ENCODE data around the gene OR2A14.
A peak's percentile ranks its signal among the peaks of the same experiment; 100 is the strongest.
"Not testable (repeated sequence)": the region's sequence is repeated elsewhere in the genome, so short reads cannot be mapped to it uniquely, and the experiment has no call there.

The OR2A14 gene, protein sequence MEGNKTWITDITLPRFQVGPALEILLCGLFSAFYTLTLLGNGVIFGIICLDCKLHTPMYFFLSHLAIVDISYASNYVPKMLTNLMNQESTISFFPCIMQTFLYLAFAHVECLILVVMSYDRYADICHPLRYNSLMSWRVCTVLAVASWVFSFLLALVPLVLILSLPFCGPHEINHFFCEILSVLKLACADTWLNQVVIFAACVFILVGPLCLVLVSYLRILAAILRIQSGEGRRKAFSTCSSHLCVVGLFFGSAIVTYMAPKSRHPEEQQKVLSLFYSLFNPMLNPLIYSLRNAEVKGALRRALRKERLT

GRCh38 chr7:144122876-144123275, at the start of gene OR2A14:
Gene OR2A14, plus strand, starts transcription at chr7:144123176. Its CDS starts 5,937 bp downstream, at chr7:144129113.
- no peak for DNase-seq

GRCh38 chr7:144074374-144074773, 48.6 kb upstream of the OR2A14 start:
- DNase-seq = no peak

GRCh38 chr7:144085978-144086377, 37.0 kb upstream of the OR2A14 start, which contains the start of gene OR2A12:
Gene OR2A12, plus strand, starts transcription at chr7:144086278. Its CDS starts 8,830 bp downstream, at chr7:144095108.
- DNase-seq = no peak

DNA sequence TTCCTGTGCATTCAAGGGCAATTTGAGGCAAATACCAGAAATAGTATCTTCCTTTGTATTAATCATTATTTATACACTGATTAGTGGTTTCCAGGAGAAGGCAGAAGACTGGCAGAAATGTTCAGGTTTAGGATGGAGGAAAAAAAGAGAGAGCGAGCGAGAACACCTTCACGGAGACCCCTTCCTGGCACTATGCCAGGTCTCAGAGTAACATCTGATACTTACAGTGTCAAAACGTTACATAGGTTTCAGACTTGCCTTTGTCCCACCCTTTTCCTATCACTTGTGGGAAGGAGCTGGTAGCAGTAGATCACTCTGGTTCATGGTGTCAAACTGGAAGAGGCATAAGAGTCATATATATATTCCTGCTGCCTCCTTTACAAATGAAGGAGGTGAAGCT, 36.2 kb upstream of the OR2A14 start:
- no peak for DNase-seq

- no peak for DNase-seq
Observed at GRCh38 chr7:144087230-144087629, 35.7 kb upstream of the OR2A14 start.

DNA sequence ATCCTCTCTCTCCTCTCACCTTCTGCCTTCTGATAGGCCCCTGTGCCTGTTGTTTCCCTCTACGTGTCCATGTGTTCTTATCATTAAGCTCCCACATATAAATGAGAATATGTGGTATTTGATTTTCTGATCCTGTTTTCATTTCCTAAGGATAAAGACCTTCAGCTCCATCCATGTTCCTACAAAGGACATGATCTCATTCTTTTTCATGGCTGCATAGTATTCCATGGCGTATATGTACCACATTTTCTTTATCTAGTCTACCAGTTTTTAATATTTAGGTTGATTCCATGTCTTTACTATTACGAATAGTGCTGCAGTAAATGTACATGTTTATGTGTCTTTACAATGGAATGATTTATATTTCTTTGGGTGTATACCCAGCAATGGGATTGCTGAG, 32.3 kb upstream of the OR2A14 start:
- no peak for DNase-seq

DNA sequence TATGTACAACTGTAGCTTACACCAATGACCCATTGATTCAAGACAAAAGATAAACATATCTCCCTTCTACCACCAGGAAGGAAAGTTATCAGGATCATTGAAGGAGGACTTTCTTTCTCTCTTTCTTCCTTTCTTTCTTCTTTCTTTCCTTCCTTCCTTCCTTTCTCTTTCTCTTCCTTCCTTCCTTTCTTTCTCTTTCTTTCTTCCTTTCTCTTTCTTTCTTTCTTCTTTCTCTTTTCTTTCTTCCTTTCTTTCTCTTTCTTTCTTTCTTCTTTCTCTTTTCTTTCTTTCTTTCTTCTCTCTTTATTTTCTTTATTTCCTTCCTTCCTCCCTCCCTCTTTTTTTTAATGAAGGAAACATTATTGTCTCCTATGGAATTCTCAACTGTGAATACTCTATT, 24.2 kb upstream of the OR2A14 start:
- no peak for DNase-seq

DNA sequence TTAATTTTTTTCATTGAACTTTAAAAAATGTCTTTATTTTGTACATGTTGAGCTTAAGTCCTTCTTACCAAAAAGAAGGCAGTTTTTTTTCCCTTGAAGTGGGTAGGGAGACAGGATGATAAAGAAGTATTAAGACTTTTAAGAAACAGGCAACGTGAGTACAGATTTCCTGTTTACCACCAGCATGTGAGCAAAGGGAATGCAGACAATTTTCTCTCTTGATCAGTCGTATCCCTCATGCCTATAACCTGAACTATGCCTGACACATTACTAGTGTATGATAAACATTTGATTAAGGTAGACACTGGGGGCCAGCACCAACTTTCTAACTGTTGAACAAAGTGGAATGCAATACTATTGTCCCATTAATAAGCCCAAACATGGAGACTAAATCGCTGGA, 22.4 kb upstream of the OR2A14 start:
- DNase-seq = no peak

GRCh38 chr7:144102041-144102440, 20.9 kb upstream of the OR2A14 start:
- no peak for DNase-seq

GRCh38 chr7:144105211-144105610, 17.8 kb upstream of the OR2A14 start:
- no peak for DNase-seq

GRCh38 chr7:144109283-144109682, 13.7 kb upstream of the OR2A14 start, which contains the start of gene OR2A2:
Gene OR2A2, plus strand, starts transcription at chr7:144109583. Its CDS starts 0 bp downstream, at chr7:144109583.
- DNase-seq = no peak

DNA sequence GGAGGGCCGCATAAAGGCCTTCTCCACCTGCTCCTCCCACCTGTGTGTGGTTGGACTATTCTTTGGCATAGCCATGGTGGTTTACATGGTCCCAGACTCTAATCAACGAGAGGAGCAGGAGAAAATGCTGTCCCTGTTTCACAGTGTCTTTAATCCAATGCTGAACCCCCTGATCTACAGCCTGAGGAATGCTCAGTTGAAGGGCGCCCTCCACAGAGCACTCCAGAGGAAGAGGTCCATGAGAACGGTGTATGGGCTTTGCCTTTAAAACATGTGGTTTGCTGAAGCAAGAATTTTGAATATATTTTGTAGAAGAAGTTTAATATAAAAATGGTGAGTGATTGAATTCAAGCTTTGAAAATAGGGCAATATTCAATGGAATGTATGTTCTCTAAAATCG, 12.7 kb upstream of the OR2A14 start:
- no peak for DNase-seq

DNA sequence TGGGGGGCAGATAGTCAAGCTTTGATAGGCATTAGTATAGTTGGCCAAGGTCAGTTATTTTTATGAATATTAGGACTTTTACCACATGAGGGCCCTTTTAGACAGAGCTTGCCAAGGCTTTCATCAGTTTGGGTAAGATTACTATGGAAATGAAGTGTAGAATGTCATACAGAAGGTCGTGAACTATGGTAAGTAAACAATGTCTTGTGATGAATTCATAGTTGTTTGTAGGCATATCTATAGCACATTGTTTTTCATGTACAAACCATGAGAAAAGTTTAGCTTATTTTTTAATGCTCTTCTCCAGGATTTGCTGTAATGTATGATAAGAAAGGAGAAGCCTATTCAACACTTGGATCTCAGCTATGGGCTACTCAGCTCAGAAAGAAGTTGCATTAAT, 9.3 kb upstream of the OR2A14 start:
- DNase-seq = no peak

- no peak for DNase-seq
Observed at GRCh38 chr7:144118341-144118740, 4.6 kb upstream of the OR2A14 start.

- DNase-seq = peak; percentile 97
Observed at GRCh38 chr7:144127714-144128334, 4.8 kb downstream of the OR2A14 start.

DNA sequence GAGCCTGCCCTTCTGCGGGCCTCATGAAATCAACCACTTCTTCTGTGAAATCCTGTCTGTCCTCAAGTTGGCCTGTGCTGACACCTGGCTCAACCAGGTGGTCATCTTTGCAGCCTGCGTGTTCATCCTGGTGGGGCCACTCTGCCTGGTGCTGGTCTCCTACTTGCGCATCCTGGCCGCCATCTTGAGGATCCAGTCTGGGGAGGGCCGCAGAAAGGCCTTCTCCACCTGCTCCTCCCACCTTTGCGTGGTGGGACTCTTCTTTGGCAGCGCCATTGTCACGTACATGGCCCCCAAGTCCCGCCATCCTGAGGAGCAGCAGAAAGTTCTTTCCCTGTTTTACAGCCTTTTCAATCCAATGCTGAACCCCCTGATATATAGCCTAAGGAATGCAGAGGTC, 6.6 kb downstream of the OR2A14 start:
- DNase-seq = not testable (repeated sequence)

DNA sequence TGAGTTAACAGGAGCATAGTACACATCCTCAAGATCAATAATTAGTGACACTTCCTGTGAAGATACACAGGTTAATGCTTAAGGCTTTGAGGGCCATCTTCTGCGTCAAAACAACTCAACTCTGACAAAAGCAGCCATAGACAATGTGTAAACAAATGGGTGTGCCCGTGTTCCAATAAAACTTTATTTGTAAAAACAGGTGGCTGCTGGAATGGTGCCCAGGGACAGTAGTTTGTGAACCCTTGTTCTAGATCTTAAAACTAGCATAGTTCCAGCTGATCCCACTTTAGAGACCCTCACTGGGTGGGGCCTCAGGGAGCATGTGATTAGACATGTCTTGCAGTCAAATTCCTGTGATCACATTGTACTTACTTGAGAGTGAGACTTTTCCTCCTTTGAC, 7.8 kb downstream of the OR2A14 start:
- DNase-seq = no peak

GRCh38 chr7:144132262-144132661, 9.3 kb downstream of the OR2A14 start:
- no peak for DNase-seq

DNA sequence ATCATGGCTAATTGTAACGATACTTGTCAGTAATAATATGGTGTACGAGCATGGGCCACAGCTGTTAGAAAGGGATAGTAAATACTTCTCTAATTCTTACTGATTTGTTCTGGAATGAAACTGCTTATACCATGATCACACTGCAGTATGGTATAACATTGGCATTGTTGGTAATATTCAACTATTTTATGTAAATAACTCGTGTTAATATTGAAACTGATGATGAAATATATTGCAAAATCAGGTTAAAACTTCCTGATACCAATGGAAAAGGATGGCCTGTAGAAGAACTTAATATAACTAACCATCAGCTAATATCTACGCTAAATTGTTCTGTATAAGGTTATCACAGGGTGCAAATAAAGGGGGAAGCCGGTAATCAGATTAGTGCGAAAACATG, 10.3 kb downstream of the OR2A14 start:
- no peak for DNase-seq

DNA sequence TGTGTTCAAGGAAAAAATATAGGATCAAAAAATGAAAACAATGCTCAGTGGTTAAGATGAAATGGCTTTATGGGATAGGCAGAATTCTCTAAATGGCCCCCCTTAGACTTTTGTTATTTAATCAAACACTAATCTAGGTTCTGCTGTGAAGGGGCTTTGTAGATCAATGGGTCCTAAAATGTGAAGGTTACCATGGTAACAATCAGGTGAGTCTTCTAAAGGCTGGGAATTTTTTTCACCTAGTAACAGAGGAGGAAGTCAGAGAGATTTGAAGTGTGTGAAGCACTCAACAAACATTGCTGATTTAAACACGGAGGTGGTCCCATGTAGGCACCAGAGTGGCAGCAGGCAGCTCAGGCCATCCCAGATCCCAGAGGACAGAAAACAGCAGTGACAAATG, 11.1 kb downstream of the OR2A14 start:
- no peak for DNase-seq

DNA sequence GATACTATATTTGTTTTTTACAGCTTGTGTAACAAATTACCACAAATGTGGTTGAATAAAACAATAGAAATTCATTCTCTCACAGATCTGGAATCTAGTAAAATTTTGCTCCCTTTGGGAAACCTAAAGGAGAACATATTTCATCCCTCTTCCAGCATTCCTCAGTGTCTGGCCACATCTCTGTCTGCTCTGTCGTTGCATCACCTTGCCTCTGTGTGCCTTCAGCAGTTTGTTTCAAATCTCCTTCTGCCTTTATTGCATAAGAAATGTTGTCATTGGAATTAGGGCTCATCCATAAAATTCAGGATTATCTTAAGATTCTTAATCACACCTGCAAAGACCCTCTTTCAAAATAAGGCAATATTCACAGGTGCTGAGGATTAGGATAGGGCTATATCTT, 14.5 kb downstream of the OR2A14 start:
- no peak for DNase-seq

- DNase-seq = no peak
Observed at GRCh38 chr7:144142187-144142586, 19.2 kb downstream of the OR2A14 start.

GRCh38 chr7:144144426-144144825, 21.4 kb downstream of the OR2A14 start:
- no peak for DNase-seq

DNA sequence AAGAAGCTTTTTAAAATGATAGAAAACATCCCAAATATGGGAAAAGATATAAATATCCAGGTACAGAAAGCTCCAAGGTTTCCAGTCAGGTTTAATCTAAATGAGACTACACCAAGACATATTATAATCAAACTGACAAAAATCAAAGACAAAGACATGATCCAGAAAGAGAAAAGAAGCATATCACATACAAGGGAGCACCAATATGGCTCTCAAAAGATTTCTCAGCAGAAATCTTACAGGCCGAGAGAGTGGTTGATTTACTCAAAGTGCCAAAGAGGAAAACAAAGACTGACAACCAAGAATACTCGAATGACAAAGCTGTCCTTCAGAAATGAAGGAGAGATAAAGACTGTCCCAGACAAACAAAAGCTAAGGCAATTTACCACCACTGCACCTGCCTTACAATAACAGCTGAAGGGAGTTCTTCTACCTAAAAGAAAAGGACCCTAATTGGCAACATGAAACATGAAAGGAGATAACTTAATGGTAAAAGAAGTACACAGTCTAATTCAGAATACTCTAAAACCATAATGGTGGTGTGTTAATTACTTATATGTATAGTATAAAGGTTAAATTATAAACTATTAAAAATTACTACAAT, 25.4 kb downstream of the OR2A14 start:
- DNase-seq = no peak

Data from stimulated activated CD8-positive, alpha-beta memory T cell treated with anti-CD3 and anti-CD28 coated beads, Interleukin-4, amount 100 ng/mL, for 48 hours (primary cell).